Smooth muscle cell (in vitro differentiated cells): ENCODE data around the gene DNAJA3. TPM values are rescaled to one million over a fixed set of nuclear protein-coding genes. Genes with fewer than 3 reads are reported as not detected.
A peak's percentile ranks its signal among the peaks of the same experiment; 100 is the strongest.

Experiments used
- DNase-seq: peaks from one replicate; lab custom pipeline; 2025; ENCODE audit not compliant: unreplicated experiment; lab: John Stamatoyannopoulos, UW
- H2AFZ ChIP-seq: fragments of 200-600 bp; sonication (generic); 2 replicates; pipeline ENCODE4 v1.6.0; 2016; ENCODE audit warnings: antibody characterized with exemption, low read depth, mild to moderate bottlenecking
- H3F3A ChIP-seq: fragments of 200-600 bp; sonication (generic); 2 replicates; pipeline ENCODE4 v1.6.0; 2017; ENCODE audit warnings: antibody characterized with exemption, low read depth
- H3K27ac ChIP-seq: fragments of 200-600 bp; sonication (generic); 2 replicates; pipeline ENCODE4 v1.5.1; 2016; ENCODE audit warnings: low read depth, mild to moderate bottlenecking
- H3K27me3 ChIP-seq: fragments of 200-600 bp; sonication (generic); 2 replicates; pipeline ENCODE4 v1.6.1; 2016; ENCODE audit warnings: low read depth, mild to moderate bottlenecking
- H3K36me3 ChIP-seq: fragments of 200-600 bp; sonication (generic); 2 replicates; pipeline ENCODE4 v1.5.1; 2016; ENCODE audit warnings: low read depth
- H3K4me1 ChIP-seq: fragments of 200-600 bp; sonication (generic); 2 replicates; pipeline ENCODE4 v1.5.1; 2016; ENCODE audit warnings: low read depth
- H3K4me2 ChIP-seq: fragments of 200-600 bp; sonication (generic); 2 replicates; pipeline ENCODE4 v1.6.0; 2016; ENCODE audit warnings: mild to moderate bottlenecking
- H3K4me3 ChIP-seq: fragments of 200-600 bp; sonication (generic); 2 replicates; pipeline ENCODE4 v1.5.1; 2016; ENCODE audit warnings: mild to moderate bottlenecking
- H3K79me2 ChIP-seq: fragments of 200-600 bp; sonication (generic); 2 replicates; pipeline ENCODE4 v1.6.0; 2016; ENCODE audit warnings: low read depth, mild to moderate bottlenecking
- H3K9ac ChIP-seq: fragments of 200-600 bp; sonication (generic); 2 replicates; pipeline ENCODE4 v1.6.0; 2016; ENCODE audit warnings: low read depth
- H3K9me3 ChIP-seq: fragments of 200-600 bp; sonication (generic); replicated peaks from 2 replicates; pipeline ENCODE4 v1.5.1; 2016; ENCODE audit warnings: low read depth
- H4K20me1 ChIP-seq: fragments of 200-600 bp; sonication (generic); 2 replicates; pipeline ENCODE4 v1.6.0; 2016; ENCODE audit warnings: low read depth
- WGBS: methylation state at CpG from one replicate; pipeline ENCODE4 v1.1.7; 2016; ENCODE audit warnings: low lambda C conversion rate; 5-methylcytosine and 5-hydroxymethylcytosine counted together
- polyA plus RNA-seq: library from polyadenylated mRNA; unstranded; fragments of >200 nt; fragmentation: Nextera tagmentation; extraction: Ambion mirVana; gene quantifications from 2 replicates; pipeline ENCODE4 v1.2.1, GENCODE V29; 2016
- small RNA-seq: library from RNA; depleted of rRNA; stranded (forward); fragments of <200 nt; gene quantifications from one replicate; pipeline ENCODE3, GENCODE V24; 2014
- total RNA-seq: library from RNA; depleted of rRNA; stranded (reverse); fragments of >200 nt; gene quantifications from 2 replicates; pipeline ENCODE4 v1.2.3, GENCODE V29; 2014
- TF ChIP-seq, protein P1 (sequence below): fragments of 200-600 bp; sonication (generic); IDR thresholded peaks from 2 replicates; pipeline ENCODE4 v1.5.1; 2017; ENCODE audit warnings: borderline replicate concordance, mild to moderate bottlenecking, antibody characterized with exemption; ENCODE audit not compliant: insufficient read depth, poor library complexity, severe bottlenecking

The DNAJA3 gene
- total and polyA plus RNA-seq, 2 experiments from 2014 or later: 42.6 to 42.7 TPM

DNA sequence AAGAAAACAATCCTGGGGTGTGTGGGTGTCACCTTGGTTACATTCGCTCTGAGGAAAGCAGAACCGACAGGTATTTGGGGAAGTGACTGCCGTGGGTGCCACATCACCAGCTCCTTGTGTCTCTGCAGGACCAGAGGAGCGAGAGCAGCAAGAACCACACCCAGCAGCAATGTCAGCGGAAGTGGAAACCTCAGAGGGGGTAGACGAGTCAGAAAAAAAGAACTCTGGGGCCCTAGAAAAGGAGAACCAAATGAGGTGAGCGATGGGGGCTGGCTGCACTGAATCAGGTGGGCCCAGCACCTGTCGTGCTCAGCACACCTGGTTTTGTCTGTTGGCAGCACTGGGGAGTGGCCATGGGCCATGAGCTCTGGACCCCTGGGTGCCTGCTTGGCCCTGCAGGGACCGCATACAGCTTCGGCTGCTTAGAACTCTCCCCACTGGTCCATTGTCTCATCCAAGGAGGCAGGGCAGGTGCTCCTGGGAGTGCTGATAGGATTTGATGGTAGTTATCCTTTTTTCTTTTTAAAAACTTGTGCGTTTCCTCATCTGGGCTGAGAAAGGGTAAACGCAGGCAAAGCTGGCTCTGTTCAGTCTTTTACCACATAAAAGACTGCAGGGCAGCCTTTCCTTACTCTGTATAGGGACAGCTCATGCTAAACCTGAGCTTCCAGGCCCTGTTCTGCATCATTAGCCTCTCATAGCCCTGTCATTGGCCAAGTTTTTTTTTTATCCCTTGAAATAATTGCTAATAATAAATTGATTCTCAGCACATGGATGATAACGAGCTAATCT is 79.9 kb downstream of the DNAJA3 start:
- Histone ChIP-seq H3K36me3 (no peaks in the 10 kb centered on the region), H3F3A (no peaks in the 10 kb centered on the region), H4K20me1 (peaks cover 57% of the 10 kb centered on the region), H3K4me3 (no peak overlapping the region), H2AFZ (no peak overlapping the region), H3K4me2 (no peak overlapping the region), H3K4me1 (peaks cover 11% of the 10 kb centered on the region), H3K9ac (no peak overlapping the region), H3K79me2 (peaks cover 23% of the 10 kb centered on the region), H3K9me3 (no peaks in the 10 kb centered on the region), H3K27me3 (no peaks in the 10 kb centered on the region), H3K27ac (peak overlapping the region; percentile 39)
- TF ChIP-seq, protein P1, sequence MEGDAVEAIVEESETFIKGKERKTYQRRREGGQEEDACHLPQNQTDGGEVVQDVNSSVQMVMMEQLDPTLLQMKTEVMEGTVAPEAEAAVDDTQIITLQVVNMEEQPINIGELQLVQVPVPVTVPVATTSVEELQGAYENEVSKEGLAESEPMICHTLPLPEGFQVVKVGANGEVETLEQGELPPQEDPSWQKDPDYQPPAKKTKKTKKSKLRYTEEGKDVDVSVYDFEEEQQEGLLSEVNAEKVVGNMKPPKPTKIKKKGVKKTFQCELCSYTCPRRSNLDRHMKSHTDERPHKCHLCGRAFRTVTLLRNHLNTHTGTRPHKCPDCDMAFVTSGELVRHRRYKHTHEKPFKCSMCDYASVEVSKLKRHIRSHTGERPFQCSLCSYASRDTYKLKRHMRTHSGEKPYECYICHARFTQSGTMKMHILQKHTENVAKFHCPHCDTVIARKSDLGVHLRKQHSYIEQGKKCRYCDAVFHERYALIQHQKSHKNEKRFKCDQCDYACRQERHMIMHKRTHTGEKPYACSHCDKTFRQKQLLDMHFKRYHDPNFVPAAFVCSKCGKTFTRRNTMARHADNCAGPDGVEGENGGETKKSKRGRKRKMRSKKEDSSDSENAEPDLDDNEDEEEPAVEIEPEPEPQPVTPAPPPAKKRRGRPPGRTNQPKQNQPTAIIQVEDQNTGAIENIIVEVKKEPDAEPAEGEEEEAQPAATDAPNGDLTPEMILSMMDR: no peak
- 90% methylated on average over 13 of the region's 13 CpGs for WGBS
- DNase-seq: no peak

Small RNA genes within 50 kb of the gene (small RNA-seq; reads per million reads assigned to genes)
- gene AC012676.2: not detected

Other genes starting within 250 kb of the DNAJA3 start
- gene SRL, start 183.8 kb upstream of the DNAJA3 start, total RNA-seq: not detected in 2 replicates
- 0.08 TPM in 1 of 2 replicates, not detected in the other for gene SRL, start 183.8 kb upstream of the DNAJA3 start, polyA plus RNA-seq
- gene TFAP4, start 152.8 kb upstream of the DNAJA3 start, total RNA-seq: 2.7 and 9.6 TPM in 2 replicates
- 1.3 and 2.5 TPM in 2 replicates for gene TFAP4, start 152.8 kb upstream of the DNAJA3 start, polyA plus RNA-seq
- gene GLIS2, start 109.8 kb upstream of the DNAJA3 start, total RNA-seq: 1.2 and 2.8 TPM in 2 replicates
- gene GLIS2, start 109.8 kb upstream of the DNAJA3 start, polyA plus RNA-seq: 9.2 and 13.4 TPM in 2 replicates
- gene PAM16, start 74.5 kb upstream of the DNAJA3 start, total RNA-seq: 18.4 and 29.6 TPM in 2 replicates
- 47.7 and 52.2 TPM in 2 replicates for gene PAM16, start 74.5 kb upstream of the DNAJA3 start, polyA plus RNA-seq
- gene VASN, start 54.0 kb upstream of the DNAJA3 start, total RNA-seq: 23.8 and 30.0 TPM in 2 replicates
- 127 and 150 TPM in 2 replicates for gene VASN, start 54.0 kb upstream of the DNAJA3 start, polyA plus RNA-seq
- gene CORO7, start 9.3 kb upstream of the DNAJA3 start, total RNA-seq: 6.7 and 14.4 TPM in 2 replicates
- gene CORO7, start 9.3 kb upstream of the DNAJA3 start, polyA plus RNA-seq: 12.7 and 18.9 TPM in 2 replicates
- 27.1 and 35.6 TPM in 2 replicates for gene NMRAL1, start 48.8 kb downstream of the DNAJA3 start, total RNA-seq
- gene NMRAL1, start 48.8 kb downstream of the DNAJA3 start, polyA plus RNA-seq: 51.8 and 64.3 TPM in 2 replicates
- 26.7 and 35.3 TPM in 2 replicates for gene HMOX2, start 50.5 kb downstream of the DNAJA3 start, total RNA-seq
- gene HMOX2, start 50.5 kb downstream of the DNAJA3 start, polyA plus RNA-seq: 54.2 and 62.6 TPM in 2 replicates
- gene CDIP1, start 112.9 kb downstream of the DNAJA3 start, total RNA-seq: 17.7 and 19.7 TPM in 2 replicates
- 36.9 and 40.9 TPM in 2 replicates for gene CDIP1, start 112.9 kb downstream of the DNAJA3 start, polyA plus RNA-seq
- 0.09 TPM in 1 of 2 replicates, not detected in the other for gene C16orf96, start 130.5 kb downstream of the DNAJA3 start, total RNA-seq
- 0.32 TPM in 1 of 2 replicates, not detected in the other for gene C16orf96, start 130.5 kb downstream of the DNAJA3 start, polyA plus RNA-seq
- 3.6 and 6.4 TPM in 2 replicates for gene UBALD1, start 189.0 kb downstream of the DNAJA3 start, total RNA-seq
- gene UBALD1, start 189.0 kb downstream of the DNAJA3 start, polyA plus RNA-seq: 13.6 and 16.2 TPM in 2 replicates
- gene MGRN1, start 199.0 kb downstream of the DNAJA3 start, total RNA-seq: 16.4 and 22.0 TPM in 2 replicates
- 23.2 and 25.4 TPM in 2 replicates for gene MGRN1, start 199.0 kb downstream of the DNAJA3 start, polyA plus RNA-seq